GM21367 (cell line): ENCODE measurements around the gene SDSL.

ENCODE experiments used
- ATAC-seq: cut with Tn5 transposase; IDR thresholded peaks from one replicate; pipeline ENCODE4 v1.9.1; 2021; ENCODE audit not compliant: unreplicated experiment

Gene SDSL

GRCh38 chr12:113479216-113479589 lies 57.0 kb downstream of the SDSL start:
- ATAC-seq: no peak

GRCh38 chr12:113479590-113480335 lies 57.6 kb downstream of the SDSL start:
- no peak for ATAC-seq

- ATAC-seq: no peak
Observed at GRCh38 chr12:113480336-113480971, 58.3 kb downstream of the SDSL start.

GRCh38 chr12:113482334-113482733 lies 60.2 kb downstream of the SDSL start:
- no peak for ATAC-seq

GRCh38 chr12:113485330-113485729 lies 63.1 kb downstream of the SDSL start:
- no peak for ATAC-seq

- no peak for ATAC-seq
Observed at GRCh38 chr12:113486722-113487121, 64.5 kb downstream of the SDSL start.
